Activated naive CD8-positive, alpha-beta T cell (primary cell): Measurements from ENCODE around the gene S100A7.
"Not testable (repeated sequence)": the region's sequence is repeated elsewhere in the genome, so short reads cannot be mapped to it uniquely, and the experiment has no call there.

Experiments used
- H3K27ac Mint-ChIP-seq: one replicate; pipeline ENCODE4 v1.8.0; 2021; ENCODE audit warnings: mixed read lengths
- H3K27me3 Mint-ChIP-seq: one replicate; pipeline ENCODE4 v1.8.0; 2021; ENCODE audit warnings: mixed read lengths
- H3K36me3 Mint-ChIP-seq: one replicate; pipeline ENCODE4 v1.8.0; 2021; ENCODE audit warnings: mixed read lengths
- H3K4me1 Mint-ChIP-seq: one replicate; pipeline ENCODE4 v1.8.0; 2021; ENCODE audit warnings: low read depth, mixed read lengths
- H3K4me3 Mint-ChIP-seq: one replicate; pipeline ENCODE4 v1.8.0; 2021; ENCODE audit warnings: mild to moderate bottlenecking, mixed read lengths
- H3K9me3 Mint-ChIP-seq: one replicate; pipeline ENCODE4 v1.8.0; 2021; ENCODE audit warnings: low read depth, mixed read lengths

The S100A7 gene

GRCh38 chr1:153487707-153488106, 27.3 kb upstream of the S100A7 start:
- Mint-ChIP-seq H3K36me3 (no peaks in the 10 kb centered on the region), H3K9me3 (no peaks in the 10 kb centered on the region), H3K27me3 (peaks cover 13% of the 10 kb centered on the region), H3K4me1 (no peaks in the 10 kb centered on the region), H3K27ac (no peak overlapping the region), H3K4me3 (no peak overlapping the region)

- Mint-ChIP-seq H3K4me1 (no peaks in the 10 kb centered on the region), H3K36me3 (no peaks in the 10 kb centered on the region), H3K27me3 (peaks cover 15% of the 10 kb centered on the region), H3K9me3 (no peaks in the 10 kb centered on the region), H3K27ac (no peak overlapping the region), H3K4me3 (no peak overlapping the region)
These were observed 25.4 kb upstream of the S100A7 start for GRCh38 chr1:153485863-153486262.

- no peak overlapping the region for H3K4me3 Mint-ChIP-seq
- H3K9me3 Mint-ChIP-seq, result no peaks in the 10 kb centered on the region
- H3K4me1 Mint-ChIP-seq, result no peaks in the 10 kb centered on the region
- peaks cover 17% of the 10 kb centered on the region for H3K27me3 Mint-ChIP-seq
- H3K27ac Mint-ChIP-seq, result no peak overlapping the region
- H3K36me3 Mint-ChIP-seq, result no peaks in the 10 kb centered on the region
These were observed 23.3 kb upstream of the S100A7 start for GRCh38 chr1:153483776-153484175.

- peaks cover 9% of the 10 kb centered on the region for H3K27me3 Mint-ChIP-seq
- no peaks in the 10 kb centered on the region for H3K36me3 Mint-ChIP-seq
- H3K27ac Mint-ChIP-seq, result no peak overlapping the region
- H3K4me3 Mint-ChIP-seq, result no peak overlapping the region
- no peaks in the 10 kb centered on the region for H3K4me1 Mint-ChIP-seq
- no peaks in the 10 kb centered on the region for H3K9me3 Mint-ChIP-seq
These were observed 20.7 kb upstream of the S100A7 start for GRCh38 chr1:153481124-153481523.

GRCh38 chr1:153478692-153479618, 18.5 kb upstream of the S100A7 start:
- Mint-ChIP-seq H3K9me3 (no peaks in the 10 kb centered on the region), H3K27me3 (peaks cover 6% of the 10 kb centered on the region), H3K36me3 (peaks cover 3% of the 10 kb centered on the region)

GRCh38 chr1:153478047-153478691, 17.7 kb upstream of the S100A7 start:
- Mint-ChIP-seq H3K4me3 (no peak overlapping the region), H3K4me1 (no peaks in the 10 kb centered on the region), H3K9me3 (no peaks in the 10 kb centered on the region), H3K27me3 (peaks cover 5% of the 10 kb centered on the region), H3K27ac (no peak overlapping the region), H3K36me3 (peaks cover 3% of the 10 kb centered on the region)

More at GRCh38 chr1:153478692-153479618, 18.5 kb upstream of the S100A7 start:
- H3K4me3 Mint-ChIP-seq, result no peak overlapping the region
- H3K27ac Mint-ChIP-seq, result no peak overlapping the region
- no peaks in the 10 kb centered on the region for H3K4me1 Mint-ChIP-seq

GRCh38 chr1:153476491-153477093, 16.1 kb upstream of the S100A7 start:
- Mint-ChIP-seq H3K9me3 (no peaks in the 10 kb centered on the region), H3K27ac (no peak overlapping the region), H3K4me3 (no peak overlapping the region), H3K27me3 (peaks cover 3% of the 10 kb centered on the region), H3K36me3 (peaks cover 3% of the 10 kb centered on the region), H3K4me1 (no peaks in the 10 kb centered on the region)

GRCh38 chr1:153475282-153475681, 14.8 kb upstream of the S100A7 start:
- Mint-ChIP-seq H3K4me3 (no peak overlapping the region), H3K27me3 (peaks cover 6% of the 10 kb centered on the region), H3K27ac (no peak overlapping the region), H3K4me1 (no peaks in the 10 kb centered on the region), H3K9me3 (no peaks in the 10 kb centered on the region), H3K36me3 (peaks cover 3% of the 10 kb centered on the region)

- no peak overlapping the region for H3K4me3 Mint-ChIP-seq
- no peaks in the 10 kb centered on the region for H3K9me3 Mint-ChIP-seq
- H3K27ac Mint-ChIP-seq, result no peak overlapping the region
- peaks cover 7% of the 10 kb centered on the region for H3K27me3 Mint-ChIP-seq
- no peaks in the 10 kb centered on the region for H3K4me1 Mint-ChIP-seq
- H3K36me3 Mint-ChIP-seq, result peaks cover 3% of the 10 kb centered on the region
These were observed 13.9 kb upstream of the S100A7 start for GRCh38 chr1:153474347-153474746.

- no peak overlapping the region for H3K27ac Mint-ChIP-seq
- peaks cover 3% of the 10 kb centered on the region for H3K36me3 Mint-ChIP-seq
- peaks cover 9% of the 10 kb centered on the region for H3K27me3 Mint-ChIP-seq
- H3K4me1 Mint-ChIP-seq, result peaks cover 1% of the 10 kb centered on the region
- H3K9me3 Mint-ChIP-seq, result no peaks in the 10 kb centered on the region
- no peak overlapping the region for H3K4me3 Mint-ChIP-seq
These were observed 10.3 kb upstream of the S100A7 start for GRCh38 chr1:153470707-153471106.

GRCh38 chr1:153466908-153467307, 6.5 kb upstream of the S100A7 start:
- H3K9me3 Mint-ChIP-seq, result no peaks in the 10 kb centered on the region
- no peak overlapping the region for H3K27ac Mint-ChIP-seq
- no peak overlapping the region for H3K4me3 Mint-ChIP-seq
- peaks cover 1% of the 10 kb centered on the region for H3K4me1 Mint-ChIP-seq
- H3K36me3 Mint-ChIP-seq, result no peaks in the 10 kb centered on the region
- H3K27me3 Mint-ChIP-seq, result peaks cover 13% of the 10 kb centered on the region

GRCh38 chr1:153465811-153466636, 5.6 kb upstream of the S100A7 start:
- peaks cover 15% of the 10 kb centered on the region for H3K27me3 Mint-ChIP-seq
- H3K4me3 Mint-ChIP-seq, result no peak overlapping the region
- peaks cover 1% of the 10 kb centered on the region for H3K4me1 Mint-ChIP-seq

GRCh38 chr1:153462741-153463140, 2.3 kb upstream of the S100A7 start:
- not testable (repeated sequence) for H3K9me3 Mint-ChIP-seq, H3K4me1 Mint-ChIP-seq, H3K36me3 Mint-ChIP-seq, H3K27ac Mint-ChIP-seq, H3K4me3 Mint-ChIP-seq
- H3K27me3 Mint-ChIP-seq, result peaks cover 16% of the 10 kb centered on the region

More at GRCh38 chr1:153465811-153466636, 5.6 kb upstream of the S100A7 start:
- no peaks in the 10 kb centered on the region for H3K36me3 Mint-ChIP-seq
- no peaks in the 10 kb centered on the region for H3K9me3 Mint-ChIP-seq
- no peak overlapping the region for H3K27ac Mint-ChIP-seq

- peaks cover 20% of the 10 kb centered on the region for H3K27me3 Mint-ChIP-seq
- no peaks in the 10 kb centered on the region for H3K4me1 Mint-ChIP-seq
- H3K36me3 Mint-ChIP-seq, result no peaks in the 10 kb centered on the region
- no peak overlapping the region for H3K4me3 Mint-ChIP-seq
- H3K9me3 Mint-ChIP-seq, result no peaks in the 10 kb centered on the region
- H3K27ac Mint-ChIP-seq, result no peak overlapping the region
These were observed 796 bp downstream of the S100A7 start for GRCh38 chr1:153459655-153460054.
